ENCODE measurements around the gene TMEM106A. TPM values are rescaled to one million over a fixed set of nuclear protein-coding genes. Genes with fewer than 3 reads are reported as not detected.

The TMEM106A gene
- total and polyA plus RNA-seq, 2 of the 13 experiments (the other 11 are each of a cell fraction or from before 2014, with no cell fraction given): 16.9 to 35.9 TPM

DNA sequence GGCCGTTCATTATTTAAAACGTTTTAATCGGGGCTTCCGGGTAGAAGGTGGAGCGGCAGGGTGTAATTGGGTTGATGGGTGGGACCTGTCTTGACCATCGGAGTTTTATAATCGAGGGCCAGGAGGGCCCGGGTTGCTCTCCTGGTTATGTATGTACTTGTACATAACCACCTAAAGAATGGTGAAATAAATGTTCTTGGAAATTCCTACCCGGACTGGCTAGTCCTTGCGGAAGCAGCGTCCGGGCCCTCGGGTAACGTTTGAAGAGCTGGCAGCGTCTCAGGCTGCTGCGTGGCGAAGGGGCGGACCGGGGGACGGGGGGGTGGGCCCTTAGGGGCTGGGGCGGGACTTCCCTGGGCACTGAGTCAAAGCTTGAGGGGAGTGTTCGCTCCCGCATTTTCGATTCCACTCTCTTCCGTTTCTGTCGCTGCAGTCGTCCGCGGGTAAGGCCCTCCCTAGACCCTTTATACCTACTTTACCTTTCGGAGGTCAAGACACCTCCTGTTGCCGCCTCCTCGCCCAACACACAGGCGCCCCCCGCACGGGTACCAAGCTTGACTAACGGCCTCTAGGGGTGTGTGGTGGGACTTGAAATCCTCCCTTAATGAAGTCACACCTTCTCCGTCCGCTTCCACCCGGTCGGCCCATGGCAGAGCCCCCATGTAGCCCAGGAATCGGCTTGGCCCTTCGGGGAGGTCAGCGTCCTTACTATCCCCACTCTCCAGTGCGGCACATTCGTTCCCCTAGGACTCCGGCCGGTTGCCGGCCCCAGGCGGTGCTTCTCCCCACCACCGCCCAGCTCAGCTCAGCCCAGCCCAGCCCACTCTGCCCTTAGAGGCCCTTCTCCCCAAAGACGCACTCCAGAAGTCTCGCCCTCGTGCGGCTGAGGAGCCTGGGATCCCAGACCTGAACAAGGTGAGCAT, at the start of gene TMEM106A (continued):
- no peak for TF ChIP-seq ZNF790 (CRISPR knock-in tag; IDR thresholded peaks at IDR 0.05; ENCODE audit: borderline replicate concordance)
- TF ChIP-seq PLRG1 (conservative IDR thresholded peaks at IDR 0.05): no peak
- 0 out of 2 replicates have a peak, but pooled peaks have one; percentile 13 for TF ChIP-seq NR2C2 (CRISPR knock-in tag; IDR thresholded peaks at IDR 0.05; ENCODE audit: borderline replicate concordance)
- TF ChIP-seq, protein P1, sequence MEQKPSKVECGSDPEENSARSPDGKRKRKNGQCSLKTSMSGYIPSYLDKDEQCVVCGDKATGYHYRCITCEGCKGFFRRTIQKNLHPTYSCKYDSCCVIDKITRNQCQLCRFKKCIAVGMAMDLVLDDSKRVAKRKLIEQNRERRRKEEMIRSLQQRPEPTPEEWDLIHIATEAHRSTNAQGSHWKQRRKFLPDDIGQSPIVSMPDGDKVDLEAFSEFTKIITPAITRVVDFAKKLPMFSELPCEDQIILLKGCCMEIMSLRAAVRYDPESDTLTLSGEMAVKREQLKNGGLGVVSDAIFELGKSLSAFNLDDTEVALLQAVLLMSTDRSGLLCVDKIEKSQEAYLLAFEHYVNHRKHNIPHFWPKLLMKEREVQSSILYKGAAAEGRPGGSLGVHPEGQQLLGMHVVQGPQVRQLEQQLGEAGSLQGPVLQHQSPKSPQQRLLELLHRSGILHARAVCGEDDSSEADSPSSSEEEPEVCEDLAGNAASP (CRISPR knock-in tag; IDR thresholded peaks at IDR 0.05; ENCODE audit: borderline replicate concordance): peak; percentile 52
- peak; percentile 79; the same call in 1 of the 2 replicates for TF ChIP-seq ZNF512 (CRISPR knock-in tag; IDR thresholded peaks at IDR 0.05)
- TF ChIP-seq RXRA (CRISPR knock-in tag; IDR thresholded peaks at IDR 0.05): peak; percentile 43; the same call in 1 of the 2 replicates
- TF ChIP-seq POLR2G (IDR thresholded peaks at IDR 0.05; ENCODE audit: low read depth, low read length): peak; percentile 86
- no peak for TF ChIP-seq ZNF253 (CRISPR knock-in tag; IDR thresholded peaks at IDR 0.05; ENCODE audit: borderline replicate concordance)
- TF ChIP-seq JUN (CRISPR knock-in tag; IDR thresholded peaks at IDR 0.05): no peak
- no peak for TF ChIP-seq SOX13 (IDR thresholded peaks at IDR 0.05)
- TF ChIP-seq SOX13 (CRISPR knock-in tag; conservative IDR thresholded peaks at IDR 0.05 in 1 of 2, IDR thresholded peaks at IDR 0.05 in 1 of 2): peak in 1 of 2 experiments; percentile 11; a peak in 1 of 4 replicates
- TF ChIP-seq SAP130 (CRISPR knock-in tag; IDR thresholded peaks at IDR 0.05; ENCODE audit: low read depth): peak; percentile 69
- TF ChIP-seq, protein P2, sequence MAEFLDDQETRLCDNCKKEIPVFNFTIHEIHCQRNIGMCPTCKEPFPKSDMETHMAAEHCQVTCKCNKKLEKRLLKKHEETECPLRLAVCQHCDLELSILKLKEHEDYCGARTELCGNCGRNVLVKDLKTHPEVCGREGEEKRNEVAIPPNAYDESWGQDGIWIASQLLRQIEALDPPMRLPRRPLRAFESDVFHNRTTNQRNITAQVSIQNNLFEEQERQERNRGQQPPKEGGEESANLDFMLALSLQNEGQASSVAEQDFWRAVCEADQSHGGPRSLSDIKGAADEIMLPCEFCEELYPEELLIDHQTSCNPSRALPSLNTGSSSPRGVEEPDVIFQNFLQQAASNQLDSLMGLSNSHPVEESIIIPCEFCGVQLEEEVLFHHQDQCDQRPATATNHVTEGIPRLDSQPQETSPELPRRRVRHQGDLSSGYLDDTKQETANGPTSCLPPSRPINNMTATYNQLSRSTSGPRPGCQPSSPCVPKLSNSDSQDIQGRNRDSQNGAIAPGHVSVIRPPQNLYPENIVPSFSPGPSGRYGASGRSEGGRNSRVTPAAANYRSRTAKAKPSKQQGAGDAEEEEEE (CRISPR knock-in tag; IDR thresholded peaks at IDR 0.05; ENCODE audit: borderline replicate concordance): 0 out of 2 replicates have a peak, but pooled peaks have one; percentile 20
- TF ChIP-seq ATF7-NPFF (CRISPR knock-in tag; IDR thresholded peaks at IDR 0.05; ENCODE audit: low read depth): peak; percentile 65
- TF ChIP-seq WIZ (CRISPR knock-in tag; IDR thresholded peaks at IDR 0.05): 0 out of 2 replicates have a peak, but pooled peaks have one; percentile 36
- TF ChIP-seq AKAP8 (CRISPR knock-in tag; IDR thresholded peaks at IDR 0.05): peak; percentile 81; the same call in 1 of the 2 replicates
- 0 out of 2 replicates have a peak, but pooled peaks have one; percentile 27 for TF ChIP-seq ZBTB43 (CRISPR knock-in tag; conservative IDR thresholded peaks at IDR 0.05)
- TF ChIP-seq SP5 (CRISPR knock-in tag; IDR thresholded peaks at IDR 0.05; ENCODE audit: borderline replicate concordance, low read depth): peak; percentile 39; the same call in 1 of the 2 replicates
- no peak for TF ChIP-seq GTF2F1 (IDR thresholded peaks at IDR 0.05; ENCODE audit: low read length)
- 0 out of 2 replicates have a peak, but pooled peaks have one; percentile 7 for TF ChIP-seq KMT2A (CRISPR knock-in tag; IDR thresholded peaks at IDR 0.05)
- peak; percentile 50; the same call in 1 of the 2 replicates for TF ChIP-seq ZSCAN31 (CRISPR knock-in tag; IDR thresholded peaks at IDR 0.05; ENCODE audit: low read depth)

Data from HepG2 (cell line).